GM10847 (cell line): ENCODE results near the gene DDAH2.

ENCODE experiments used
- POLR2A ChIP-seq: IDR thresholded peaks from 2 replicates; pipeline ENCODE4 v1.6.1; 2011; ENCODE audit not compliant: insufficient read length; ENCODE audit errors: extremely low read depth

The DDAH2 gene

GRCh38 chr6:31728767-31729514 lies at the start of gene DDAH2:
DDAH2 (minus strand) TSS chr6:31729299; CDS start chr6:31729161, 138 bp downstream.
- TF ChIP-seq POLR2A = no peak

DNA sequence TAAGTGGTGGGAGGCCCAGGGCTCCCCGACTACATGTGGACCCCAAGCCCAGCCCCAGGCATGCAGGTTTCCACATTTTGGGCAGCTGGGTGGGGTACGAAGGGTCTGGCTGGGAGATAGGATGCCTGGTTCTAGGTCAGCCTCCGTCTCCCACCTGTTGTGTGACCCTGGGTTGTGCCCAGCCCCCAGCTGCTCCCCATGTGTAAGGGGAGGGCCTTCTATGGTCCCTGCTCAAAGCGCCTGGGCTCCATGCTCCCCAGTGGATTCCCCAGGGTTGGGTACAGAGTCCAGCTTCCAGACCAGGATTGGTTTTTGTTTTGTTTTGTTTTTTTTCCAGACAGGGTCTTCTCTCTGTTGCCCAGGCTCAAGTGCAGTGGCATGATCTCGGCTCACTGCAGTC lies 49.1 kb upstream of the DDAH2 start:
- TF ChIP-seq POLR2A = no peak

GRCh38 chr6:31777667-31778050 lies 48.6 kb upstream of the DDAH2 start:
- no peak for TF ChIP-seq POLR2A

- TF ChIP-seq POLR2A = no peak
These were observed 48.0 kb upstream of the DDAH2 start, which contains the start of gene VWA7 for GRCh38 chr6:31776989-31777666. VWA7 (minus strand) TSS chr6:31777328; CDS start chr6:31776779, 549 bp downstream.

- TF ChIP-seq POLR2A = no peak
These were observed 47.4 kb upstream of the DDAH2 start for GRCh38 chr6:31776485-31776988.

- no peak for TF ChIP-seq POLR2A
These were observed 46.8 kb upstream of the DDAH2 start for GRCh38 chr6:31775633-31776484.

DNA sequence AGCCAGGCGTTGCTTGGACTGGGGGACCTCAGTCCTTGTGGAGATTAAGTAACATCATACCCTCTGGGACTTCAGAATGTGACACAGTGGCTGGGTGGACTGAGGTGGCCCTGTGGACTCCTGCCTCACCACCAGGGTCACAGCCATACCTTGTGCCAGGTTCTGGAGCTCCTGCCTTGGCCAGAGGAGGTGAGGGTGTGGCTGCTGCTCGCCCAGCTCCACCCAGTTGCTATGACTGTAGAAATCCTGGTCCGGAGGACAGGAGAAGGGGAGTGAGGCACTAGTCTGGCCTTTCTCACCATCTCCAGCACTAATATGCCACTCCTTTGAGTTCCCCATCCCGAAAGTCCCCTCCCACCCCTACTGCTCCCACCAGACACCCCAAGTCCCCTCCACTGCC lies 46.1 kb upstream of the DDAH2 start:
- TF ChIP-seq POLR2A = no peak

GRCh38 chr6:31771992-31772358 lies 42.9 kb upstream of the DDAH2 start:
- no peak for TF ChIP-seq POLR2A

DNA sequence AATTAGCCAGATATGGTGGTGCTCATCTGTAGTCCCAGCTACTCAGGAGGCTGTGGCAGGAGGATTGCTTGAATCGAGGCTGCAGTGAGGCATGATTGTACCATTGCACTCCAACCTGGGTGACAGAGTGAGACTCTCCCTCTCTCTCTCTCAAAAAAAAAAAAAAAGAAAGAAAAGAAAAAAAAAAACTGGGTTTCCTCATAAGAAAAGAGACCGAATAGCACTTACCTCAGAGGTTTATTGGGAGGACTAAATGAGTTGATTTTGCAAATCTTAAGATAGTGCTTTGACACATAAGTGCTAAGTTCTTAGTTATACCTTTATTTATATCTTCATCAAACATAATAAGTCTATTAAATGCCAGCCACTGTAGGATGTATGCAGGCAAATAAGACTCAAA lies 41.8 kb upstream of the DDAH2 start:
- no peak for TF ChIP-seq POLR2A

- TF ChIP-seq POLR2A = no peak
These were observed 40.7 kb upstream of the DDAH2 start for GRCh38 chr6:31769684-31770371.

DNA sequence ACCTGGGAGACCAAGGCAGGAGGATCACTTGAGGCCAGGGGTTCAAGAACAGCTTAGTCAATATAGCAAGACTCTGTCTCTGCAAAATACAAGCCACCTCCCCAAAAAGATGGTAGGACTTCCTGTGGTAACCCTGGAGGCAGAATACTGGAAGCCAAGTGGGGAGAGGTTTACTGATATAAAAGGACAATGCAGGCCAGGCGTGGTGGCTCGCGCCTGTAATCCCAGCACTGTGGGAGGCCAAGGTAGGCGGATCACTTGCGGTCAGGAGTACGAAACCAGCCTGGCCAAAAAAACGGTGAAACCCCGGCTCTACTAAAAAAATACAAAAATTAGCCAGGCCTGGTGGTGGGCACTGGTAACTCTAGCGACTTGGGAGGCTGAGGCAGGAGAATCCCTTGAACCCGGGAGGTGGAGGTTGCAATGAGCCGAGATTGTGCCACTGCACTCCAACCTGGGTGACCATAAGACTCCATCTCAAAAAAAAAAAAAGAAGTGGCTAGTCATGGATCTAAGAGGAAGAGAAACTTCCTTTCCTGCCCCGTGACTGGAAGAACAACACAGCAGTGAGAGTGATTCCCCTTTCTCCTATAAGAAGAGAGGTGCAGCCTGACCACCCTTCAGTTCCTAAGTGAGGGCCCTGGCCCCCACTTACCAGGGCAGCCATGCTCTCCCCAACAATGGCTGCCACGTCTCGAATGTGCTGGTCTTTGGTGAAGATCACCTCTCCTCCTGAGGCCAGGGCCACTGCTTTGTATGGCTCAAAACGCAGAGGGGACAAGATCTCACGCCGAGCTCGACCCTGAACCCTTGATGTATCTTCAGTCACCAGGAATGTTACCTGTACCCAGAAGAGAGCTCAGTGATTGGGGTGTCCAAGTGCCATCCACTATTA lies 39.5 kb upstream of the DDAH2 start:
- no peak for TF ChIP-seq POLR2A

DNA sequence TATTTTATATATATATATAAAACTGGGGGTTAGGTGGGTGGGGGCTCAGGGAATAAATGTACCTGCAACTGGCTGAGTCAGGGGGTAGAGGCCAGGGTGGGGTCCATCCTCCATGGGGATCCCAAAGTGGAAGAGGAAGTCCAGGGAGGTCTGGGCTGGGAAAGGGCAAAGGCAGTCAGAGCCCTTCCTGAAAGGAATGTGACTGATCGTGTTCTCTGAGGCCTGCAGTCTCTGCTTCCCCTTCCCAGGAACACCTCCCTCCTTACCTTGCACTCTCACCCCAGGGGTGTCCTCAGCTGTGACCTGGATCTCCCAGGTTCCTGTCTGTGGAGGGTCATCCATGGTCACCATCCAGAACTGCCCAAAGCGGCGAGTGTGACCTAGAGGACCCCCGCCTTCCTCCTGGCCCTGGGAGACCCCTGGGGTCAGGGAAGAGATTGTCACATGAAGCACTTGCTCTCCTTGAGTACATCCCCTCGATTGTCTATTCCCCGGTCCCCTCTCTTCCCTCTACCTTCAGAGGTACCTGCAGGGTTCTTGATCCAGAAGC lies 38.1 kb upstream of the DDAH2 start:
- TF ChIP-seq POLR2A = no peak

- no peak for TF ChIP-seq POLR2A
These were observed 37.1 kb upstream of the DDAH2 start for GRCh38 chr6:31765910-31766794.
